DOHH2 (cell line): Measurements from ENCODE around the gene INTS14.

Source experiments
- H3F3A ChIP-seq: fragments of 200-600 bp; sonication (generic), shearing (Covaris generic); 2 replicates; pipeline ENCODE4 v1.6.0; 2016; ENCODE audit warnings: antibody characterized with exemption, mild to moderate bottlenecking; ENCODE audit not compliant: control insufficient read depth, insufficient read depth
- H3K27ac ChIP-seq: fragments of 200-600 bp; sonication (generic); 2 replicates; pipeline ENCODE4 v1.5.1; 2014; ENCODE audit warnings: low read depth, mild to moderate bottlenecking, low read length, moderate library complexity
- H3K27me3 ChIP-seq: fragments of 200-600 bp; sonication (generic); 2 replicates; pipeline ENCODE4 v1.6.1; 2014; ENCODE audit warnings: mild to moderate bottlenecking, low read length, mixed read lengths; ENCODE audit not compliant: control insufficient read depth
- H3K36me3 ChIP-seq: fragments of 200-600 bp; sonication (generic); 2 replicates; pipeline ENCODE4 v1.6.1; 2014; ENCODE audit warnings: mild to moderate bottlenecking, low read length, moderate library complexity, mixed read lengths; ENCODE audit not compliant: control insufficient read depth
- H3K4me1 ChIP-seq: fragments of 200-600 bp; sonication (generic); 2 replicates; pipeline ENCODE4 v1.6.1; 2014; ENCODE audit warnings: mild to moderate bottlenecking, low read length, mixed read lengths; ENCODE audit not compliant: control insufficient read depth
- H3K4me2 ChIP-seq: fragments of 200-600 bp; sonication (generic); 2 replicates; pipeline ENCODE4 v1.6.0; 2014; ENCODE audit warnings: mild to moderate bottlenecking, low read length, moderate library complexity
- H3K4me3 ChIP-seq: fragments of 200-600 bp; sonication (generic); 2 replicates; pipeline ENCODE4 v1.5.1; 2014; ENCODE audit warnings: mild to moderate bottlenecking, low read length, mixed read lengths
- H3K79me2 ChIP-seq: fragments of 200-600 bp; sonication (generic); 2 replicates; pipeline ENCODE4 v1.6.1; 2014; ENCODE audit warnings: mild to moderate bottlenecking, low read length, mixed read lengths; ENCODE audit not compliant: control insufficient read depth
- H3K9me2 ChIP-seq: fragments of 200-600 bp; sonication (generic); replicated peaks from 2 replicates; pipeline ENCODE4 v1.6.1; 2014; ENCODE audit warnings: mild to moderate bottlenecking, low read length, mixed read lengths; ENCODE audit not compliant: control insufficient read depth
- H3K9me3 ChIP-seq: fragments of 200-600 bp; sonication (generic); 2 replicates; pipeline ENCODE4 v1.6.1; 2014; ENCODE audit warnings: antibody characterized with exemption, low read length, mixed read lengths; ENCODE audit not compliant: control insufficient read depth, insufficient read depth
- H4K20me1 ChIP-seq: fragments of 200-600 bp; sonication (generic); 2 replicates; pipeline ENCODE4 v1.6.0; 2014; ENCODE audit warnings: low read depth, mild to moderate bottlenecking, antibody characterized with exemption, low read length, moderate library complexity; ENCODE audit not compliant: control insufficient read depth, insufficient read depth
- CTCF ChIP-seq: fragments of 200-600 bp; sonication (generic); IDR thresholded peaks from one replicate; pipeline ENCODE4 v1.5.1; 2014; ENCODE audit warnings: antibody characterized with exemption, mild to moderate bottlenecking, low read depth, low read length; ENCODE audit not compliant: poor library complexity, severe bottlenecking
- EZH2phosphoT487 ChIP-seq: fragments of 200-600 bp; sonication (generic); IDR thresholded peaks from 2 replicates; pipeline ENCODE4 v1.6.1; 2017; ENCODE audit warnings: borderline replicate concordance, mild to moderate bottlenecking, antibody characterized with exemption, low read length, moderate library complexity, mixed read lengths

Gene INTS14

GRCh38 chr15:65655026-65655425, 44.1 kb upstream of the INTS14 start:
- Histone ChIP-seq H3K79me2 (no peaks in the 10 kb centered on the region), H3K27me3 (no peaks in the 10 kb centered on the region), H4K20me1 (no peaks in the 10 kb centered on the region), H3K4me1 (peaks cover 6% of the 10 kb centered on the region), H3K9me2 (no peaks in the 10 kb centered on the region), H3K36me3 (peaks cover 84% of the 10 kb centered on the region), H3K4me2 (no peak overlapping the region), H3K4me3 (no peak overlapping the region), H3K27ac (no peak overlapping the region), H3F3A (no peaks in the 10 kb centered on the region), H3K9me3 (no peaks in the 10 kb centered on the region)
- TF ChIP-seq EZH2phosphoT487 (no peak), CTCF (no peak)

GRCh38 chr15:65653801-65654521, 43.0 kb upstream of the INTS14 start:
- Histone ChIP-seq H3K27ac (no peak overlapping the region), H4K20me1 (no peaks in the 10 kb centered on the region), H3K27me3 (no peaks in the 10 kb centered on the region), H3K9me2 (no peaks in the 10 kb centered on the region), H3K9me3 (no peaks in the 10 kb centered on the region), H3K79me2 (no peaks in the 10 kb centered on the region), H3K4me3 (no peak overlapping the region), H3K4me2 (no peak overlapping the region), H3K36me3 (peaks cover 75% of the 10 kb centered on the region), H3K4me1 (no peaks in the 10 kb centered on the region), H3F3A (no peaks in the 10 kb centered on the region)
- TF ChIP-seq CTCF (no peak), EZH2phosphoT487 (no peak)

GRCh38 chr15:65653341-65653740, 42.4 kb upstream of the INTS14 start:
- TF ChIP-seq CTCF (no peak), EZH2phosphoT487 (no peak)
- Histone ChIP-seq H3K9me2 (no peaks in the 10 kb centered on the region), H3K27ac (no peak overlapping the region), H3K4me1 (no peaks in the 10 kb centered on the region), H3K79me2 (no peaks in the 10 kb centered on the region), H3K27me3 (no peaks in the 10 kb centered on the region), H3K9me3 (no peaks in the 10 kb centered on the region), H3F3A (no peaks in the 10 kb centered on the region), H4K20me1 (no peaks in the 10 kb centered on the region), H3K36me3 (peaks cover 69% of the 10 kb centered on the region), H3K4me3 (no peak overlapping the region), H3K4me2 (no peak overlapping the region)
